DMS114 treated with DMSO at 0.1 percent for 48 hours (cell line): ENCODE results near the gene TMEM39B.
A peak's percentile ranks its signal among the peaks of the same experiment; 100 is the strongest.
"Not testable (repeated sequence)": the region's sequence is repeated elsewhere in the genome, so short reads cannot be mapped to it uniquely, and the experiment has no call there.

Experiments
- DNase-seq: peaks from one replicate; lab custom pipeline; 2025; ENCODE audit not compliant: unreplicated experiment; lab: John Stamatoyannopoulos, UW

TMEM39B gene

DNA sequence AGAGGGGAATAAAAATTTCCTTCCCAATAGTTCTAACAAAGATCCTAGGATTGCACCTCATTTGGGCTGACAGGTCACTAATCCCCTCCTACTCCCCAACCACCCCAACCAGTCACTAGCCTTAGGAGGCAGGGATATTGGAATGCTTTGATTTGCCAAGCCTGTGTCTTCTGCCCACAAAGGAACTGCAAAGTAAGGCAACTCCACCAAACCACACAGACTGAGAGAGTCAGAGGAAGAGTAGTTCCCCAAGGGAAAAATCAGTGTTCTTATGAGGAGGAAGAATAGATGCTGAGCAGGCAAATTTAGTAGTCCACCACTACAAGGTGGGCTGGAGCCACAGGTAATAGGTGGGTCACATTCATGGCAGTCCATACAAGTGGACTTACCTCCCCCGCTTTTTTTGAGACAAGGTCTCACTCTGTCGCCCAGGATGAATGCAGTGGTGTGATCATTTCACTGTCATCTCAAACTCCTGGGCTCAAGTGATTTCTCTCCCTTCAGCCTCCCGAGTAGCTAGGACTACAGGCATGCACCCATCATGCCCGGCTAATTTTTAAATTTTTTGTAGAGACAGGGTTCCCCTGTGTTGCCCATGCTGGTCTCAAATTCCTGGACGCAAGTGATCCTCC, 3.7 kb upstream of the TMEM39B start:
- DNase-seq = no peak

DNA sequence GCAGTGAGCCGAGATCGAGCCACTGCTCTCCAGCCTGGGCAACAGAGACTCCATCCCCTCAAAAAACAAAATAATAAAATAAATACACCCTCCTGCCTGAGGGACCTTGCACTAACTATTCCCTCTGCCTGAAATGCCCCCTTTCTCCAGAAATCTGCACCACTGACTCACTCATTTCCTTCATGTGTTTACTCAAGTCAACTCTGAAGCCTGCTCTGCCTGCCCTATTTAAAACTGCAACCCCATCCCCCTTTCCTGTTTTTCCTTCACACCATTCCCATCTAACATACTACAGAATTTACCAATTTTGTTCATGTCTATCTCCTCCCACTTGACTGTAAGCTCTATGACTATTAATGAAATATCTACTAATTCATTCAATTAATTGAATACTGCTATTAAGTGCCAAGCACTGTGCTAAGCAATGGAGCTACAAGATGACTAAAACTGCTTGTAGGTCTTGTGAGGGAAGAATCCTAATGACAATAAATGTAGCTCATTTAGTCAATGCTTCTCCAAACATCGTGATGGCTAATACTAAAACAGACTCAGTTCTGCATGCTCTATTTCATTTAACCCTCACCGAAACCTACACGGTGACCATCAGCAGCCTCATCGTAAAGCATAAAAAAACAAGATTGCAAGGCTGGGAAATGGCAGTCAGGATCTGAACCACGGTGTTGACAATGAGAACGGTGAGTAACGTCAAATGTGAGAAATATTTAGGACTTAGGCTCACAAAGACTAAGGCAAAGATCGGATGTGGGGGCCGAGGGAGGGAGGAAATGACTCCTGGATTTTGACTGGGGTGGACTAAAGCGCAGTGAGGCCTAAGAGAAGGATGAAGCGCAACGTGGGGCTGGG, 749 bp upstream of the TMEM39B start:
- peak; percentile 70 for DNase-seq

DNA sequence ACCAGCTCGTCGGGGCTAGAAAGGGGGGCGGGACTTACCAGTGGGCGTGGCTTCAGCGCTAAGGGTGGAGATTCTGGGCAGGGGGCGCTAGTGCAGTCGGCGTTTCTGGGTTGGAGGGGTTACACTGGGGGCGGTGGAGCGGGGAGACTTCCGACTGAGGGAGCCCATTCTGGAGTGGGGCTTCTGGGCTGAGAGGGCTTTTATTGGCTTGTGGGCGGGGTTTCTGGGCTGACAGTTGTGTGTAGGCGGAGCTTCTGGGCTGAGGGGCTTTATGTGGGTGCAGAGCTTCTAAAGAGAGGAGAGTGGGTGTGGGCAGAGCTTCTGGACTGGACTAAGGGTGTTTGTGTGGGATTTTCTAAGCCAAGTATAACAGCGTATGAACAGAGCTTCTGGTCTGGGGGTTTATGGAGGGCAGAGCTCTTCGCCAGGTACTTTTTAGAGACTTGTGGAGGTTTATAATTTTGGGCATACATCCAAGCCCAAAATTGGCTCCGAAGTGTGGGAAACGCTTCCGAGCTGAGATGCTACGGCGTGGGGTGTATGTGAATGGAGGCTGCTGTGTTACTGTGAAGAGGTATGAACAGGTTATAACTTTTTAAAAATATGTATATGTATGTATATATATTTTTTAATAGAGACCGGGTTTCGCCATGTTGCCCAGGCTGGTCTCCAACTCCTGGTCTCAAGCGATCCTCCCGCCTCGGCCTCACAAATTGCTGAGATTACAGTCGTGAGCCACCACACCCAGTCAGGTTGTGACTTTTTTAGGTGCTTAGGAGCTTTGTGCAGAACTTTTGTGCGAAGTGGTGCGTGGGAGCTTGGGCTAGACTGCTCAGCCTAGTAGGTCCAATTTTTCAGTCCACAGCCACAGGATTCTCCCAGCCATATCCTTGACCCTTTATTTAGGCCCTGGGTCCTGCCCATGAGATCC, 825 bp downstream of the TMEM39B start:
- DNase-seq = peak; percentile 79

DNA sequence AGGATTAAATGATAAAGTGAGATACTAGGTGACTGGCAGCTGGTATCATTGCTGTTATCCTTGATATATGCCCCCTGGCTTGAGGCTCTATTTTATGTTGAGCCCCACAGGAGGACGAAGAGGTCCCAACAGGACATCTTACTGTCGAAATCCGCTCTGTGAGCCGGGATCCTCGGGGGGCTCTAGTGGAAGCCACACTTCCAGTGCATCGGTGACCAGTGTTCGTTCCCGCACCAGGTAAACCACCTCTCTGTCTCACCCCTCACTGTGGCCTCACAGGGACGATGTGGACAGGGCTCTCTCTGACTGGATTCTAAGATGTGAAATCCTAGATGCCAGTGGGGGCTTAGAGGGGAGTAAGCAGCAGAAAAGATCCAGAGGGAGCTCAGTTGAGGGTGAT, 2.1 kb downstream of the TMEM39B start:
- no peak for DNase-seq

DNA sequence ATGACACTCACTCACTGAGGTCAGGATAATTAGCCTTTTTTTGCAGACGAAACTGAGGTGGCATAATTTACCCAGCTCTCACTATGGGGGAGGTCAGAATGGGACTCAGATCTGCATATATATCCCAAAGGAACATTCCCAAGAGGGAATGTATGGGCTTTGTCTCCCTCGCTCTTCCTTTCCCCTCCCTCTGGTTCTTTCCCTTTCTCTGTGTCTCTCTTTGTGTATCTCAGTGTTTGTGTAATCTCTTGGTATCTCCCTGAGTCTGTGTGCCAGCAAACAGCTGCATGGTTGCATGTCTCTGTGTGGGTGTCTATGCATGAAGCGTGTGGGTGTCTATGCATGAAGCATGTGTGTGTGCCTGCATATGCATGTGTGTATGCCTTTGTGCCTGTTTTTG, 4.7 kb downstream of the TMEM39B start:
- DNase-seq = no peak

DNA sequence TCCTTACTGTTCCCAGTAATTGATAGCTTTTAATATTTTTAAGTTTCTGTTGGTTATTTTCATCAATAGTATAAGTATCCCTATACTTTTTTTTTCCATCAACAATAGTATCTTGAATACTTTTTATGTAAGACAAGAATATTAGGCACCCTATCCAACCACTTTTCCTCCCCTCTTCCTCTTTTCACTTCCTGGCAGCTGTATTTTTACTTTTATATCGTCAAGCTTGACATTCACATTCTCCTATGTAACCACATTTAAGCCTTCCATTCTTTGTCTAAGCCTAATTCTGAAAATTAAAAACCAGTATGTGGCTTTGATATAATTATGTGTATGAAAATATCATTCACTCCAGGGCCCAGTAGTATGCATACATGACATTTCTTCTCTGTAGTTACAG, 9.3 kb downstream of the TMEM39B start:
- DNase-seq = no peak

DNA sequence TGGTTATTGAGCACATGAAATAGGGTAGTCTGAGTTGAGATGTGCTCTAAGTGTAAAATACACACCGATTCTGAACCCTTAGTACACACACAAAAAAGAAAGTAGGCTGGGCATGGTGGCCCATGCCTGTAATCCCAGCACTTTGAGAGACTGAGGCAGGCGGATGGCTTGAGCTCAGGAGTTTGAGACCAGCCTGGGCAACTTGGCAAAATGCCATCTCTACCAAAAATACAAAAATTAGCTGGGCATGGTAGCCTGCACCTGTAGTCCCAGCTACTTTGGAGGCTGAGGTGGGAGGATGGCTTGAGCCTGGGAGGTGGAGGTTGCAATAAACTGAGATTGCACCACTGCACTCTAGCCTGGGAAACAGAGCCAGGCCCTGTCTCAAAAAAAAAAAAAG, 13.6 kb downstream of the TMEM39B start:
- not testable (repeated sequence) for DNase-seq

DNA sequence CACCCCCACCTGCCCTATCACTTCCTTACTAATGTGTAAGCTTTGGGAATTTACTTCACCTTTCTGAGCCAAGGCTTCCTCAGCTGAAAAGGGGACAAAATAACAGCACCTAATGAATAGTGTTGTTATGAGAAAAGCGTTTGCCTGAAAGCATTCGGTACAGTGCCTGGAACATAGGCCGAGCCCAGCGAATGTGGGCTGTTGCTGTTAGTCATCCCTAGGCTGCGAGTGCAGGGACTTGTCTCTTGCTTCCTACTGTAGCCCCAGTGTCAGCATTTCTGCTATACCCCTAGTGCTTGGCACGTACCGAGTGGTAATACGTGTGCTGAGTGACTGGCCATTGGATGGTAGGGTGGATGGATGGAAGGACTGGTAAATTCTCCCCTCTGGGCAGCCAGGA, 18.4 kb downstream of the TMEM39B start:
- no peak for DNase-seq

DNA sequence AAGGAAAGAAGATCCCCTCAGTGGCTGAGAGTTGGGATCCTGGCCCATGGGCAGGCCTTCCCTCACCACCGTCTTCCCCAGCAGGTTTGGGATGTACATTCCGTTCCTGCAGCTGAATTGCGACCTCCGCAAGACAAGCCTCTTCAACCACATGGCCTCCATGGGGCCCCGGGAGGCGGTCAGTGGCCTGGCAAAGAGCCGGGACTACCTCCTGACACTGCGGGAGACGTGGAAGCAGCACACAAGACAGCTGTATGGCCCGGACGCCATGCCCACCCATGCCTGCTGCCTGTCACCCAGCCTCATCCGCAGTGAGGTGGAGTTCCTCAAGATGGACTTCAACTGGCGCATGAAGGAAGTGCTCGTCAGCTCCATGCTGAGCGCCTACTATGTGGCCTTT, 18.9 kb downstream of the TMEM39B start:
- DNase-seq = no peak

DNA sequence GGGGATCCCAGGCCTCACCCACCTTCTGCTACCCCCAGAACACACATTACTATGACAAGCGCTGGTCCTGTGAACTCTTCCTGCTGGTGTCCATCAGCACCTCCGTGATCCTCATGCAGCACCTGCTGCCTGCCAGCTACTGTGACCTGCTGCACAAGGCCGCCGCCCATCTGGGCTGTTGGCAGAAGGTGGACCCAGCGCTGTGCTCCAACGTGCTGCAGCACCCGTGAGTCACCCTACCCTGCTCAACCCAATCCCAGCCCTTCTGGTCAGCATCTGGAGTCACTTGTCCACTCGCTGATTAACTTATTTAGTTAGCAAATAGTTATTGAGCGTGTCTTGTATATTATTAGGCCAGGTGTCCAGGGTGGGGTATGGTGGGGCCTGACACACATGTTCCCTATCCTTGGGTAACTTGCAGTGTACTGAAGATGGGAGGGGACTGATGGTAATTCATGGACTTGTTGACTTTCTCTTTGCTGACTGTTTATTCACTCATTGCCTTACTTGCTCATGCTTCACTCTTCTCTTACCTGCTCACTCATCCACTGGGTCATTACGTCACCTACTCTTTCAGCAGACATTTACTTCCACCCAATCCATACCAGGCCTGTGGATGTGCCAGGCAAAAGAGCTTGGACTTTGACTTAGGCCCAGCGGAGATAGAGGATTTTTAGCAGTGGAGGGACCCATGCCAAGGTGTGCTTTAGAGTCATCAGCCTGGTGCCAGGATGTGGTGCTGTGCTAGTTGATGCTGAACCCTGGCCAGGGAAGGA, 22.2 kb downstream of the TMEM39B start:
- DNase-seq = no peak

DNA sequence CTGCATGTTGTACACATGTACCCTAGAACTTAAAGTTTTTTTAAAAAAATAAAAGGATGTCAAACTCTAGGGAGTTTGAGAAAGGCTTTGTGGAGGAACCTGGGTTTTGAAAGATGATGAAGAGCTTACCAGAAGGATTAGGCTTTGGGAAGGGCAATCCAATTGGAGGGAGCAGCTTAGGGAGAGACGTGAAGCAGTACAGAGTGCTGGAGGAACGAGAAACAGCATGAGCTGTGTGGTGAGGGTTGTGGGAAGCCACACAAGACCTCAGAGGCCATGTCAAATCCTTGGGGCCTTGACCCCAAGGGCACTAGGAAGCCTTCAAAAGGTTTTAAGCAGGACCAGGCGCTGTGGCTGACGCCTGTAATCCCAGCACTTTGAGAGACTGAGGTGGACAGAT, 26.7 kb downstream of the TMEM39B start:
- no peak for DNase-seq

DNA sequence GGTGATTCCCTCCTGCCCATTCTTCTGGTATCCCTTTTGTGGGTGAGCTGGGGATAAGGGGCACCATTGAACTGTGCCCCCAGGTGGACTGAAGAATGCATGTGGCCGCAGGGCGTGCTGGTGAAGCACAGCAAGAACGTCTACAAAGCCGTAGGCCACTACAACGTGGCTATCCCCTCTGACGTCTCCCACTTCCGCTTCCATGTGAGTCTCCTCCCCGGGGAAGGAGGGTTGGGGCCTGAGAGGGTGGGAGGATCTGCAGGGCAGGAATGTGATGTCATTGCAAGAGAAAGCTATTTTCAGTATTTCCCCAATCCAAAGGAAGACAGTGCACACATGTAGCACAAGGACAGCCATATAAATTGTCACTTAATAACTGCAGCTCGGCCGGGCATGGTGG, 27.6 kb downstream of the TMEM39B start:
- DNase-seq = no peak

DNA sequence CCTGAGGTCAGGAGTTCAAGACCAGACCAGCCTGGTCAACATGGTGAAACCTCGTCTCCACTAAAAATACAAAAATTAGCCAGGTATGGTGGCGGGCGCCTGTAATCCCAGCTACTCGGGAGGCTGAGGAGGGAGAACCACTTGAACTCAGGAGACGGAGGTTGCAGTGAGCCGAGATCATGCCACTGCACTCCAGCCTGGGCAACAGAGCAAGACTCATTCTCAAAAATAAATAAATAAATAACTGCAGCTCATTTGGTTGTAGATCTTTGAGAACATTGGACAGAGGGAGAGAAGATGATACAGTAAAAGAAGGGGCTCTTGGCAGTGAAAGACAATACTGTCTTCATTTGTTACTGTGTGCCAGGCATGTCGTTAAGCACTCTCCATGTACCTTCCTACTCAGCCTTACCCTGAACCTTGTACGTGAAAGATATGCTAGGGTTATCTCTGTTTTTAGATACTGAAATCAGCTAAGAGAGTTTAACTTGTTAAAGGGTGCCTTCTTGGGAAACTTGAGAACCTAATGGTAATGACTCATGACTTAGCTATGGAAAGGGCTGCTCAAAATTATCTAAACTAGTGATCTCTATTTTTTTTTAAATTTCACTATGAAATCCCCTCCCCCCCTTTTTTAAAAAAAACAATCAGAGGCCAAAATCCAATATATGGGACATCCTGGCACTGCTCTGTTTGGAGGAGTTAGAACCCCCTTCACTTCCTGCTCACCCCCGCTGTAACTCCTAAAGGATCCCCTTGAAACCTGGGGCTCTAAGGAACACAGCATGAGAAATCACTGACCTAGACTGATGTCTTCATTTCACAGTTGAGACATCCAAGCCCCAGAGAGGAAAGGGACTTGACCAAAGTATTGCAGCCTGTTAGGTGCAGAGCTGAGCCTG, 28.3 kb downstream of the TMEM39B start:
- no peak for DNase-seq

DNA sequence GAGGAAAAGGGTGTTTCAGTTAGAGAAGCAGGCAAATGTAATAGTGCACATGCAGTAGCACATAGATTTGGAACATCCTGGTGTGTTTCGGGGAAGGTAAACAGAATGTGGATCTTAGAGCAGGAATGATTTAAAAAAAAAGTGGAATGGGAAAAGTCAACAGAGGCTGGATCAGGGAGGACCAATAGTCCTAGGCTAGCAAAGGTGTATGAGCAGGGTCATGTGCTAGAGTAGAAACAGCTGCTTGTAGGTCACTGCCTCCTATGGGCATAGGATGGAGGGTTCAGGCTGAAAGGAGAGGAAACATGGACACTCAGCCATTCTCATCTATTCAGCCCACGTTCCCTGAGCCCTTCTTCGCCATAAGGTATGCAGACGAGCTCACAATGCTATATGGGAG, 31.4 kb downstream of the TMEM39B start:
- no peak for DNase-seq

DNA sequence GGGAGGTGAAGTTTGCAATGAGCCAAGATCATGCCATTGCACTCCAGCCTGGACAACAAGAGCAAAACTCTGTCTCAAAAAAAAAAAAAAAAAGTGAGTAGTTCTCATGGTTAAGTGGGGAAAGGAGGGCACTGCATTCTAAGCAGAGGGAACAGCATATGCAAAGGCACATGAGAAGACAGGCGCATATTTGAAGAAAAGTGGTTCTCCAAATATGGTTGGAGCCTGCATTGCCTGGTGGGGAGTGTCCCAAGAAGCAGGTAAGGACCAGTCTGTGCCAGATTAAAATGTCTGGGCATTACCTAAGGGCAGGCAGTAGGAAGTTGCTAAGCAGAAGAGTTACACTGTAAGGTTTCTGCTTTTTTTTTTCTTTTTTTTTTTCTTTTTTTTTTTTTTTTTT, 32.6 kb downstream of the TMEM39B start:
- no peak for DNase-seq

DNA sequence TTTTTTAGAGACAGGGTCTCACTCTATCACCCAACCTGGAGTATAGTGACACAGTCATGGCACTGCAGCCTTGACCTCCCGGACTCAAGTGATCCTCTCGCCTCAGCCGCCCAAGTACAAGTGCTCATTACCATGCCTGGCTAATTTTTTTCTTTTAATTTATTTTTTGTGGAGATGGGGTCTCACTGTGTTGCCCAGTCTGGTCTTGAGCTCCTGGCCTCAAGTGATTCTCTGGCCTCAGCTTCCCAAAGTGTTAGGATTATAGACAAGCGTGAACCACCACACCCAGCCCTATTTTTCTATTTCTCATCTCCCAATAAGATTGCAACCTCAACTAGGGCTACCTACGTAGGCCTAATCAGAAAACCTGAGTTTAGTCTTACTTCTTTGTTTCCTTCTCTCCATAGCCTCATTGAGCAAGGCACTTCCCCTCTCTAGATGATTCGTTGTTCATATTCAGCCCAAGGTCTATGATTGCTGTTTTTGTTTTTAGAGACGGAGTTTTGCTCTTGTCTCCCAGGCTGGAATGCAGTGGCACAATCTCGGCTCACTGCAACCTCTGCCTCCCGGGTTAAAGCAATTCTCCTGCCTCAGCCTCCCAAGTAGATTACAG, 34.0 kb downstream of the TMEM39B start:
- no peak for DNase-seq

DNA sequence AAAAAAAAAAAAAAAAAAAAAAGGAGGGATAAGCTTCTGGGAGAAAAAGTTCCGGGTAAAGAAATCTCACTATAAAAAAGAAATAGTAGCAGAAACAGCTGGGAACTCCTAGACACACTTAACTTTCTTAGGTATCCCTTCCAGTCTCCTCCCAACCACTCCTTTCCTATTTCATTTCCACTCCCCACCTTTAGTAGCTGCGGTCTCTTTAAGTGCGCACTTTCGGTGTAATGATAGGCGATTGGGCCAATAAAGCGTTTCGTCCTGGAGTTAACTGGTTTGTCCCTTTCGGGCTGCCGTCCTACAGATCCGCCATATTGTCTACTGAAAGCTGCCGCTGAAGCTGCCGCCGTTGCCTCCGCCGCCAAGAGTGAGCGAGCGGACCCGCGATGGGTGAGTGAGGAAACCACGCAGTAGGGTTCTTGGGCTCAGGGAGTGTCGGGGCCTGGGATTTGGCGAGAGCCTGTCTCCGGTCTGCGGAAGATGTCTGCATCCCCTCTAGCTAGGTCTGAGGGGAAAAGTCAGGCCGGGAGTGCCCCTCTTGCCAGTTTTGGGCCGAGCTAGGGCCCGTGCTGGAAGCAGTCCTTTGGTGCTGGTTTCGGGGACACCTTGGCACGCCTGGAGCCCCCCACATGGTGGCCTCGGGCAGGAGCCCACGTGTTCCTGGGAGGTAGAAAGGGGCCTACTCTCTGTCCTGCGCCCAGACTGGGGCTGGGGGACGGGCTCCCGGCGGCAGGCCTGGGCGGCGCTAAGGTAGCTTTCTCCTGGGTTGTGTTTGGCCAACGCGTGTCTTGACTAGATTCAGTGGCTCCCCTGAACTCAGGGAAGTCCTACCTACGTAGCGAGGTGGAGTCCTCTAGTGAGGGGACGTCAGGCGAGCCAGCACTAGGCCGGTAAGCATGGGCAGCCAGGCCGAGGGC, 35.3 kb downstream of the TMEM39B start, which contains the start of gene KPNA6:
KPNA6 (plus strand) TSS at position 315 of the 920 bp plus-strand sequence; CDS start at position 390, 75 bp downstream.
- peak; percentile 96 for DNase-seq

DNA sequence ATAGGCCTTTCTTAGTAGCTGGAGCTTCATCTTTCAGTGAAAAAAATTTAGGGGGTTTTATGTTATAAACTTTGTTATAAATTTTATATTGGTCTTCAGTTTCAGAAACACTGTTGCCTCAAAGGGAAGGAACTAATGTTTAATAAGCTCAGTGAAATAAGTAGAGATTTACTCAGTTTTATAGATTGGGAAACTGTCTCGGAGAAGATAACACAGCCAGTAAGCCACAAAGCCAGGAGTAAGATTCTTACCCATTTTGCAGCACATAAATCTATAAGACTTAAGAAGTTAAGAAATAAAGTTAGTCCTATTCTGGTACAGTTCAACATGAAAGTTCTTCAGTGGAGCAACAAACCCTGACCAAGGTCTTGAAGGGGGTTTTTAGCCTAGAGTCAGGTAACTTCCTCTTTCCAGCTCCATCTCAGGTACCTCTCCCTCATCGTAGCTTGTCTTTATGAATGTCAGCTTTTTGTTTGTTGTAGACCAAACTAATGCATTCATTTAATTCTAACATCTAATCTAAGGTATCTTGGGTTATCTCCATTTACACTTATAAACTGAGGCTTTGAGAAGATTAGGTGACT, 38.4 kb downstream of the TMEM39B start:
- DNase-seq = no peak
